Brain microvascular endothelial cell (primary cell): ENCODE measurements around the gene GTF3C1.

ENCODE experiments used
- DNase-seq: peaks from one replicate; pipeline ENCODE4 v3.0.0-alpha.2; 2020
- H3K27ac ChIP-seq: fragments of 250-450 bp; sonication (Bioruptor Pico); 2 replicates; pipeline ENCODE4 v1.5.1; 2020; ENCODE audit warnings: mild to moderate bottlenecking, moderate library complexity
- H3K27me3 ChIP-seq: fragments of 250-450 bp; sonication (Bioruptor Pico); replicated peaks from 2 replicates; pipeline ENCODE4 v1.5.1; 2020; ENCODE audit warnings: mild to moderate bottlenecking
- H3K36me3 ChIP-seq: fragments of 250-450 bp; sonication (Bioruptor Pico); replicated peaks from 2 replicates; pipeline ENCODE4 v1.5.1; 2020; ENCODE audit warnings: mild to moderate bottlenecking
- H3K4me3 ChIP-seq: 2 replicates; pipeline ENCODE4 v1.5.1; 2011; ENCODE audit warnings: low read depth, mild to moderate bottlenecking, control low read depth, low read length, moderate library complexity
- in situ Hi-C: cut with HindIII; loops from 2 replicates; pipeline ENCODE4 v1.10.0; 2017; ENCODE audit warnings: low sequenced_read_pairs, low pct_ligation_motif_present
- TF ChIP-seq, protein P1 (sequence below): IDR thresholded peaks from 2 replicates; pipeline ENCODE4 v1.5.1; 2011; ENCODE audit warnings: low read depth, mild to moderate bottlenecking, moderate library complexity, low read length, control low read depth, inconsistent platforms; ENCODE audit errors: missing control alignments

The GTF3C1 gene

DNA sequence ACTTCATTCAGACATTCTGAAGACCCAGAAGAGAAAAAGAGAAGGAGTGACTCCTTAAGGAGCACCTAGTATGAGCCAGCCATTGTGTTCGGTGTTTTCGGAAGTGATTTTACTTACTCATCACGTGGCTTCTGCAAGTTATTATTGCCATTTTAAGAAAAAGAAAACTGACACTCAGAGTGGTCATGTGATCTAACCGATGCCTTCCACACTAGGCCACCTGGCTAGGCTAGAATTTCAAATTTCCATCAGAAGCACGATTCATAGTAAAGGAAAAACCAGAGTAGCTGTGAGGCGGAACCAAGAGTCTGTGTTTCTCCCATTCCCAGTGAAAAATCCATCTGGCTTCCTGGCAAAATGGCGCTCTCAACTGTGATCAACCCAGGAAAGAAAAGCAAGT lies 32.0 kb downstream of the GTF3C1 start:
- Histone ChIP-seq H3K36me3 (peaks cover 31% of the 10 kb centered on the region), H3K4me3 (no peak overlapping the region), H3K27me3 (no peaks in the 10 kb centered on the region), H3K27ac (no peak overlapping the region)
- in situ Hi-C loops, result no loop called here
- DNase-seq, result no peak
- TF ChIP-seq, protein P1, sequence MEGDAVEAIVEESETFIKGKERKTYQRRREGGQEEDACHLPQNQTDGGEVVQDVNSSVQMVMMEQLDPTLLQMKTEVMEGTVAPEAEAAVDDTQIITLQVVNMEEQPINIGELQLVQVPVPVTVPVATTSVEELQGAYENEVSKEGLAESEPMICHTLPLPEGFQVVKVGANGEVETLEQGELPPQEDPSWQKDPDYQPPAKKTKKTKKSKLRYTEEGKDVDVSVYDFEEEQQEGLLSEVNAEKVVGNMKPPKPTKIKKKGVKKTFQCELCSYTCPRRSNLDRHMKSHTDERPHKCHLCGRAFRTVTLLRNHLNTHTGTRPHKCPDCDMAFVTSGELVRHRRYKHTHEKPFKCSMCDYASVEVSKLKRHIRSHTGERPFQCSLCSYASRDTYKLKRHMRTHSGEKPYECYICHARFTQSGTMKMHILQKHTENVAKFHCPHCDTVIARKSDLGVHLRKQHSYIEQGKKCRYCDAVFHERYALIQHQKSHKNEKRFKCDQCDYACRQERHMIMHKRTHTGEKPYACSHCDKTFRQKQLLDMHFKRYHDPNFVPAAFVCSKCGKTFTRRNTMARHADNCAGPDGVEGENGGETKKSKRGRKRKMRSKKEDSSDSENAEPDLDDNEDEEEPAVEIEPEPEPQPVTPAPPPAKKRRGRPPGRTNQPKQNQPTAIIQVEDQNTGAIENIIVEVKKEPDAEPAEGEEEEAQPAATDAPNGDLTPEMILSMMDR, result no peak

DNA sequence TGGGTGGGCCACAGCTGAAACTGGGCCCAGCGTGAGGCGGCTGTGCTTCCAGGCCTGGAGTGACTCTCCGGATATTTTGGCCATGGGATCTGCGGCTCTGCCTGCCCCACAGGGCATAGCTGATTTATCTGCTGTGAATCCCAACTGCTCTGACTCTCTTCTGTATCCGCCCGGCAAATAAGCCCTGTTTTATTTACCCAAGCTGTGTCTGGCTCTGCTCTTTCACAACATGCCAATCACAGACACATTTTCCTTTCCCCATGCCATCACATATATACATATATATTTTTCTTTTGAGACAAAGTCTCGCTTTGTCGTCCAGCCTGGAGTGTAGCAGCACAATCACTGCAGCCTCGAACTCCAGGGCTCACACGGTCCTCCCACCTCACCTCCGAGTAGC lies 33.3 kb downstream of the GTF3C1 start:
- Histone ChIP-seq H3K36me3 (peaks cover 30% of the 10 kb centered on the region), H3K27me3 (no peaks in the 10 kb centered on the region)
- in situ Hi-C loops, result no loop called here

DNA sequence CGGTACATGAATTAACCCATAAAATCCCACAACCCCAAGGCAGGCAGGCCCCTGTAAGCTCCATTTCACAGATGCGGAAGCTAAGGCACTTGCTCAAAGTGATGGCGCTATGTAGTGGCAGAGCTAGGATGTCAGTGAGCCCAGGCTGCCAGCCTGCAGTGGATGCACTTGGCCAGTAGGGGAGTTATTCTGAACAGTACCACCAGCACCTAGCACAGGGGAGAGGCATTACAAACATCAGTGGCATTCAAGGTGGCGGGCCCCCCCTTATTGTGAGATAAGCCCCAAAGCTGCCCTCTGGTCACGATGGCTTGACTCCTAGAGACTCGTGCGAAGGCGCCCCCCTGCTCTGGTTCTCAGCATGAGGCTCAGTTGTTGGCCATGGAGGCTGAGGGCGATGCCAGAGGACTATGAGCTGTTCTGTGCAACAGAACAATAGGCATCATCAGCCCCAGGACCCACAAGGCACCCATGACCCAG lies 33.8 kb downstream of the GTF3C1 start:
- H3K27me3 ChIP-seq, result no peaks in the 10 kb centered on the region
- TF ChIP-seq, protein P1, result peak; percentile 84
- no peak overlapping the region for H3K4me3 ChIP-seq
- H3K27ac ChIP-seq, result no peak overlapping the region
- peak; percentile 19 for DNase-seq
- H3K36me3 ChIP-seq, result peaks cover 35% of the 10 kb centered on the region
- in situ Hi-C loops, result no loop called here

More for the DNA sequence above, 33.3 kb downstream of the GTF3C1 start:
- H3K27ac ChIP-seq, result no peak overlapping the region
- TF ChIP-seq, protein P1, result no peak
- H3K4me3 ChIP-seq, result no peak overlapping the region
- no peak for DNase-seq

DNA sequence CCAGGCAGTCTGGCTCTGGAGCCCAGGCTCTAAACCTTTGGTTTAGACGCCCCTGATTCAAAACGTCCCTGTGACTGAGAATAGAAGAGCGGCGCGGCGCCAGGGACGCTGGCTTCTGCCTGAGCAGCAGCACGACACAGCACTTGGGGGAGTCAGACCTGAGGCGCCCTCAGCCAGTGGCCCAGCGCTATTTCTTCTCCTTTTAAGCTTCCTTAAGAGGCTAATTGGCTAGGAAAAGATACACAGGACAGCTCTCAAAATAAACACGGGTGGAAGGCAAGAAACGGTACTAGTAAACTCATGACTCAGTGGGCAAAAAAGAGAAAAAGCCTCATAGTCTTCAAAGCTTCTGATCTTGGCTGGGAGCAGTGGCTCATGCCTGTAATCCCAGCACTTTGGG lies 34.9 kb downstream of the GTF3C1 start:
- Histone ChIP-seq H3K27ac (no peak overlapping the region), H3K36me3 (peaks cover 42% of the 10 kb centered on the region), H3K4me3 (no peak overlapping the region), H3K27me3 (no peaks in the 10 kb centered on the region)
- in situ Hi-C loops, result no loop called here
- TF ChIP-seq, protein P1, result no peak
- DNase-seq, result no peak

DNA sequence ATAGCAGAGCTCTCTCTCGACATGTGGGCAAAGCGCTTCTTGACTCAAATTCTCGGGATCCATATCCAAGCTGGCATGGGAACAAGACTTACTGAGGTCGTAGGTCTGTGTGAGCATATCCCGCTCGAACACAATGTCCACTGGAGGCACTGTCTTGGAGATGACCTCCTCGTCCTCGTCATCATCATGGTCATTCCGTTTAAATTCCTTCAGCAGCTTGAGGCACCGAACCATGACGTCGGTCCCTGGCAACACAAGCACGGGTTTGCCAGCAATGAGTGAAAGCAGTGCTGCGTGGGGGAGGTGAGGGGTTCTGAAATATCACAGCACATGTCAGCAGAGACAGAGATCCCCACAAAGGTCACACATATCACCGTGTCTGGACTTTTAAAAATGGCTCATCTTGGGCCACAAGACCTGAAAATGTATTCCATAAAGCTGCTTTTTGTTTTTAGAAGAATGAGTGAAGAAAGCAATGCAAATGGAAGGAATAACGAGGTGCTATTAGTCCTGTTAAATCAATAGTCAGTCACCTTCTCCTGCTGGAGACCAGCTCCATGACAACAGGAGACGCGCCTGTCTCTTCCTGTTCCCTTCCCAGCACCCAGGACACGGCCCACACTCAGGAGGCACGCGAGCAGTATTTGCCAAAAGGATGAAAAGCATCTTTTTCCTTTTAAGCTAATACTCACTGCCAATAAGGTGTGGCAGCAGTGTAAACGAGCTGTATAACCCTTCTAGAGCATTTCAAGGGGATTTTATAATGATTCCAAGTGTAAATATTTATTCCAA lies 37.9 kb downstream of the GTF3C1 start:
- in situ Hi-C loops, result no loop called here
- TF ChIP-seq, protein P1, result peak; percentile 8
- Histone ChIP-seq H3K27me3 (no peaks in the 10 kb centered on the region), H3K27ac (no peak overlapping the region), H3K36me3 (peaks cover 52% of the 10 kb centered on the region), H3K4me3 (no peak overlapping the region)
- no peak for DNase-seq

DNA sequence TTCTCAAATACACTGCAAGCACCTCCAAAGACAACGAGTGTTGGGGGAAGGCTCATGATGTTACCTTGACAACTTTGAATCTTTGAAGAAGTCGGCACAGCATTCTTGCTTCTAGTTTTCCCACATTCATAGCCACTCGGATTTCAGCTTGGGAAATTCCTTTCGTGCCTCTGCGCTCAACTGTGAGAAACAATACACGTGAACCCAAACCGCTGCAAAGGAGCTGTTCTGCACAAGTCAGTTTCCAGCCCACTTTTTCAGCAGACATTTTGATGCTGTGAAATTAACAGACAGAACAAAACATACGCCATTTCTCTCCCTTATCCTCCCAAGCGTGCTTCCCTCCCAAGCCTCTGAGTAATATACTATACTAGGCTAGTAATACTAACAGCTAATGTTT lies 41.2 kb downstream of the GTF3C1 start:
- Histone ChIP-seq H3K27ac (no peak overlapping the region), H3K4me3 (no peak overlapping the region), H3K27me3 (no peaks in the 10 kb centered on the region), H3K36me3 (peaks cover 82% of the 10 kb centered on the region)
- in situ Hi-C loops, result no loop called here
- no peak for DNase-seq
- TF ChIP-seq, protein P1, result no peak
